Mesothelial cell of epicardium (in vitro differentiated cells): ENCODE measurements around the gene SCMH1. TPM values are rescaled to one million over a fixed set of nuclear protein-coding genes. Genes with fewer than 3 reads are reported as not detected.
A peak's percentile ranks its signal among the peaks of the same experiment; 100 is the strongest.

Experiments used
- DNase-seq, 2 experiments: peaks; one replicate each; pipeline ENCODE4 v3.0.0; 2021; ENCODE audit warnings: low spot score in 2 of 2; ENCODE audit not compliant: unreplicated experiment in 2 of 2
- H3K27ac Mint-ChIP-seq: 2 replicates; pipeline ENCODE4 v1.8.0; 2021; ENCODE audit warnings: mixed read lengths
- H3K27me3 Mint-ChIP-seq: 2 replicates; pipeline ENCODE4 v1.8.0; 2021; ENCODE audit warnings: low read depth, mixed read lengths
- H3K36me3 Mint-ChIP-seq: 2 replicates; pipeline ENCODE4 v1.8.0; 2021; ENCODE audit warnings: mixed read lengths
- H3K4me1 Mint-ChIP-seq: 2 replicates; pipeline ENCODE4 v1.8.0; 2021; ENCODE audit warnings: mixed read lengths
- H3K4me3 Mint-ChIP-seq: 2 replicates; pipeline ENCODE4 v1.8.0; 2021; ENCODE audit warnings: mild to moderate bottlenecking, moderate library complexity, mixed read lengths
- H3K9me3 Mint-ChIP-seq: 2 replicates; pipeline ENCODE4 v1.8.0; 2021; ENCODE audit warnings: mixed read lengths
- CTCF ChIP-seq: fragments of 200-600 bp; sonication (generic); IDR thresholded peaks from one replicate; pipeline ENCODE4 v1.5.0; 2021; ENCODE audit warnings: antibody characterized with exemption; ENCODE audit not compliant: unreplicated experiment
- total RNA-seq: library from RNA; stranded (reverse); gene quantifications from 3 replicates; pipeline ENCODE4 v1.2.1, GENCODE V29; 2021

The SCMH1 gene
- total RNA-seq, 1 donor from 2014 or later = 59.1 TPM

DNA sequence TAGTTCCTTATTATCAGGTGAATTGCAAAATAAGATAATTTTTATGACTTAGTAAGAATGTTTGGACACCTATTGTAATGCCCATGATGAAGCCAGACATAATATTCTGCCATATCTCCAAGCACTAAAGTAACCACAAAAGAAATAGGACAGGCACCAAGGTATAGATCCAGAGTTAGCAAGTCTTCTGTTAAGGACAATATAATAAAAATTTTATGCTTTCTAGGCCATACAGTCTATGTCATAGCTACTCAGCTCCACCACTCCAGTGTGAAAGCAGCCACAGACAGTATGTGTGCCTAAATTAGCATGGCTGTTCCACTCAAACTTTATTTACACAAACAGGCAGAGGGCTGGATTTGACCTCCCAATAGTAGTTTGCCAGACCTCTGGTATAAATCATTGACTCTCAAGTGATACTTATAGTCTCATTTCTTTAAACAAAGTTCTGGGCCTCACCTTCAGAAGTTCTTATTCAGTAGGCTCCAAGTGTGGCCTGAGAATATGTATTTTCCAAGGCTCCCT is 88.3 kb downstream of the SCMH1 start:
- H3K4me1 Mint-ChIP-seq = peaks cover 26% of the 10 kb centered on the region
- no peaks in the 10 kb centered on the region for H3K27me3 Mint-ChIP-seq
- no peak overlapping the region for H3K4me3 Mint-ChIP-seq
- peaks cover 13% of the 10 kb centered on the region for H3K36me3 Mint-ChIP-seq
- DNase-seq = no peak
- H3K27ac Mint-ChIP-seq = no peak overlapping the region
- no peak for TF ChIP-seq CTCF
- H3K9me3 Mint-ChIP-seq = peaks cover 11% of the 10 kb centered on the region

DNA sequence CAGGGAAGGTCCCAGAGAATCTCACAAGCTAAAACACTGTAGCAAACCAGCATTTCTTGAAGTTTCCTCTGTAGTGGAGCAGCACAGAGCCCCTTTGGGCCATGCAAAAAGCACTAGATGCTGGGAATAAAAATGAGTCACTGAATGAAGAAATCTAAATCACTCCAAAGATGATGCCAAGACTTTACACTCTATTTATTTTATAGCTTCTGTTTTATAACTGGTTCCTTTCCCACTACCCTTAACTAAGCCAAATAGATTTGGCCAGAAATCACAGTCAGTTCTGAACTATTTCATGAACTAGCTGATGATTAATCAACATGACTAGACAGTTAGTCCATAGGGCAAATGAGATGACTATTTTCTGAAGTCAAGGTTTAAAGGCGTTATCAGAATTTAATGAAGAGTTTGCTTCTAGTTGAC is 89.5 kb downstream of the SCMH1 start:
- no peak for DNase-seq
- Mint-ChIP-seq H3K27me3 (no peaks in the 10 kb centered on the region), H3K9me3 (peaks cover 11% of the 10 kb centered on the region), H3K4me3 (no peak overlapping the region), H3K36me3 (peaks cover 20% of the 10 kb centered on the region), H3K4me1 (peaks cover 20% of the 10 kb centered on the region), H3K27ac (peak overlapping the region; percentile 76)
- TF ChIP-seq CTCF = no peak

GRCh38 chr1:41151846-41152245 is 90.3 kb downstream of the SCMH1 start:
- no peaks in the 10 kb centered on the region for H3K27me3 Mint-ChIP-seq
- H3K27ac Mint-ChIP-seq = peak overlapping the region; percentile 76
- H3K4me3 Mint-ChIP-seq = no peak overlapping the region
- DNase-seq = no peak
- peaks cover 20% of the 10 kb centered on the region for H3K4me1 Mint-ChIP-seq
- TF ChIP-seq CTCF = no peak
- peaks cover 20% of the 10 kb centered on the region for H3K36me3 Mint-ChIP-seq
- peaks cover 11% of the 10 kb centered on the region for H3K9me3 Mint-ChIP-seq

DNA sequence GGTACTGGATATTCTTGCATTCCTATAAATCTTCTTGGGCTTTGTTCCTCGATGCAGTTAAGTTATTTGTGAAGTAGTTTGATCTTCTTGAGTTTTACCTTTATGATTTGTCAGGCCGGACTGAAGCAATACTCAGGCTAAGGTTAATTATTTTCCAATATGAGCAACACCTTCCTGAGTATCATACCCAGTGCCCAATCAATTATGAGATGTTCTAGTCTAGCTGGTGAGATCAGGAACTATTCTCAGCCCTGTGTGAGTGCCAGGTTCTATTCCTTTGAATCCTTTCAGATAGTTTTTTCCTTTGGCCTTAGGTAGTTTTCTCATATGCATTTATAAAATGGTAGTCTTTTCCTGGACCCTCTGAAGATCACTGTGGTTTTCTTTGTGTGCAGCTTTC is 92.5 kb downstream of the SCMH1 start:
- DNase-seq = no peak
- Mint-ChIP-seq H3K4me3 (no peak overlapping the region), H3K36me3 (peaks cover 28% of the 10 kb centered on the region), H3K9me3 (peaks cover 13% of the 10 kb centered on the region), H3K27ac (no peak overlapping the region), H3K27me3 (no peaks in the 10 kb centered on the region), H3K4me1 (peaks cover 20% of the 10 kb centered on the region)
- no peak for TF ChIP-seq CTCF

- Mint-ChIP-seq H3K27ac (no peak overlapping the region), H3K4me3 (no peak overlapping the region), H3K4me1 (no peaks in the 10 kb centered on the region), H3K27me3 (no peaks in the 10 kb centered on the region), H3K36me3 (peaks cover 69% of the 10 kb centered on the region), H3K9me3 (peaks cover 48% of the 10 kb centered on the region)
- DNase-seq = no peak
- TF ChIP-seq CTCF = no peak
These were observed 97.8 kb downstream of the SCMH1 start for GRCh38 chr1:41144285-41144684.

- Mint-ChIP-seq H3K9me3 (peaks cover 52% of the 10 kb centered on the region), H3K4me3 (no peak overlapping the region), H3K27ac (no peak overlapping the region), H3K36me3 (peaks cover 75% of the 10 kb centered on the region), H3K27me3 (no peaks in the 10 kb centered on the region), H3K4me1 (no peaks in the 10 kb centered on the region)
- DNase-seq = no peak
- TF ChIP-seq CTCF = no peak
These were observed 103.6 kb downstream of the SCMH1 start for GRCh38 chr1:41138549-41138948.
